GM12892 (cell line): ENCODE data around the gene IQCE.
"Not testable (repeated sequence)": the region's sequence is repeated elsewhere in the genome, so short reads cannot be mapped to it uniquely, and the experiment has no call there.

Source experiments
- DNase-seq: peaks from one replicate; pipeline ENCODE4 v3.0.0; 2011; ENCODE audit not compliant: insufficient read length
- FAIRE-seq: peaks from 2 replicates; lab custom pipeline; 2011; peaks lifted over from hg19 to GRCh38; lab: Jason Lieb, UNC
- POLR2A ChIP-seq: IDR thresholded peaks from 2 replicates; pipeline ENCODE4 v1.6.1; 2011; ENCODE audit warnings: low read depth, low read length, control low read depth
- POLR2AphosphoS5 ChIP-seq: IDR thresholded peaks from 2 replicates; pipeline ENCODE4 v1.6.1; 2011; ENCODE audit warnings: low read depth, low read length, control low read depth
- TAF1 ChIP-seq: IDR thresholded peaks from 2 replicates; pipeline ENCODE4 v1.6.1; 2011; ENCODE audit warnings: low read depth, mild to moderate bottlenecking, control low read depth, low read length, borderline replicate concordance

Gene IQCE

DNA sequence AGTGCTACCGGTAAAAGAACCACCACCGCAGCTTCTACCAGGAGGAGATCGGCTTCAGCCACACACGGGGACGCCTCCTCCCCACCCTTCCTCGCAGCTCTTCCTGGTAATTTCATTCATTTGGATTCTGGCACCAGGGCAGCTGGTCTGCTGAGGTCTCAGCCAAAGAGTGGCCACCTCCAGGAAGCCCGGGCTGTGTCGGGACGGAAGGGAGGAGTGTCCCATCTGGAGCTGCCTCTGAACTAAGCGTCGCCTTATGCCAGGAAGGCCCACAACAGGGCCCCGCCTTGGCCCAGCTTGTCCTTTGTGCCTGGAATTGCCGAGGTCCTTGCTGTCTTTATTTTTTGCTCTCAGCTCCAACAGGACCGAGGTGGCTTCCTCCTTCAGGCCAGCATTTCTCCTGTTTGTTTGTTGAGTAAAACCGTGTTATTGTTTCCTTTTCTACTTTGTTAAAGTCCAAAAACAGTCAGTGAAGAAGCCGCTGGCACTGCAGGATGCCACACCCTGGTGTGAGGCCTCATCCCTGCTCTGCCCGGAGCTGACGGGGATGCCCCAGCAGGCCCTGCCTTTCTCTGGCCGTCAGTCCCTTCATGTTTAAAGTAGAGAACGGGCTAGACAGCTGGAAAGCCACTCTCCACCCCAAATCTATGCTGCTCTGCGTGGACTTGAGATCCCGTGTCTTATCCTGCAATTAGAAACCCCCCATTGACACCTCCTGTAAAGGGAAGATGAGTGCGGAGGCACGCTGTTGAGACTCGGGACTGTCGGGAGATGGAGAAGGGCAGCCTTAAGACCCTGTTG is 48.5 kb downstream of the IQCE start:
- no peak for DNase-seq
- TF ChIP-seq POLR2AphosphoS5 (no peak), TAF1 (no peak), POLR2A (no peak)
- no peak for FAIRE-seq

DNA sequence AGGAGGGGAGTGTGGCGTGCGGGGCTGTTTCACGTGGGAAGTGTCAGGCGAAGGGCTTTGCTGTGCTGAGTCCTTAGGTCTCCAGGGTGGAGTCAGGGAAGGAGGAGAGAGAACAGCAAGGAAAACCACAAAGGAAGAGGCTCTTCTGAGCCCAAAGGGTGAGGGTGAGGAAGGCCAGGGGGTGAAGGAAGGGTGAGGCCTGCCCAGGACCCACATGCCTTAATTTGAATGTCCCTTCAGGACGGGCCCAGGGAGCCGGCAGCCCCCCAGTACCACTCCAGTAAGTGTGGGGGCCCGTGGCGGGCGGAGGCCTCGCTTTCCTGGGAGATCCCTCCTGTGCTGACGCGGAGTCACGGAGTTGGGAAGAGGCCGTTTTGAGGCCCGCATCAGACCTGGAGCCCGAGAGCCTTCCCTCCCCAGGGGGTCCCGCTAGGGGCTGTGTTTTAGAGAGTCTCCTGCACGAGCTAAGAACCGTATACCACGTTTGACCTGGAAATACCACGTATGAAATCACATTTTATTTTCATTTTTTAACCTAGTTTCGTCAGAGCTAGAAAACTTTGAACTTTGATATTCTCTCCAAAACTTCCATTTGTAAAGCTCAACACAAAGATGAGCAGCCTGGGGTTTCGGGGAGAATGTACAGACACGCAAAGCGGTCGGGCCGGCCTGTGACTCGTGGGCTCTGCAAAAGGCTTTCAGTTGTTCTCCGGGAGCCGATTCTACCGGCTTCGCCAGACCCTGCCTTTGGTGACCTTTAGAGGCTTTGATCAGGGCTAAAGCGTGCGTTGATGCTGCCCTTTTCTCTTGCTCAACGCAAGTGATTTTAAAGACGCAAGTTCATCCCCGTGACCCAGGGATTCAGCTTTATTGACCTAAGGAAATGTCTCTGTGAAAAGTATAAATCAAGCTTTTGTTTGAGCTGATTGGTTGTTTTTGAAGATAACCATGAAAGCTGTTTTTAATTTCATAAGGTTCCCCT is 49.4 kb downstream of the IQCE start:
- TF ChIP-seq POLR2AphosphoS5 (no peak), TAF1 (no peak), POLR2A (no peak)
- no peak for DNase-seq
- FAIRE-seq, result no peak

DNA sequence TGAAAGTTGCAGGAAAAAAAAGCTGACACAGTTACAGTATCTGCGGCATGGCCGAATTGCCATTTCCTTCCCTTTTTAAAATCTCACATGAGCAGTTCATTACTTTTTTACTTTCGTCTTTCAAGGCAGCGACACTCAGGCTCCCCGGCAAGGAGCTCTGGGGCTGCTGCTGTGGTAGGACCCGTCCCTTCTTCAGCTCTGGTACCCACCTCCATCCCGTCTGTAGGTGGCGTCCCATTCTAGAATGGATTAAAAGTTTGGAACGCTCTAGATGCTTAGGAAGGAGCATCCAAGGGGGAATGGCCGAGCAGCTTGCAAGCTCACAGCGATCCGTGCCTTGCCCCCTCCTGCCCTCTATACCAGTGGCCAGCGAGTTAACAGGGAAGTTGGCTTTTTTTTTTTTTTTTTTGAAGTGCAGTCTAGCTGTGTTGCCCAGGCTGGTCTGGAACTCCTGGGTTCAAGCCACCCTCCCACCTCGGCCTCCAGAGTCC is 50.2 kb downstream of the IQCE start:
- DNase-seq, result peak; percentile 58
- no peak for TF ChIP-seq POLR2AphosphoS5
- TF ChIP-seq POLR2A, result no peak
- TF ChIP-seq TAF1, result no peak
- no peak for FAIRE-seq

DNA sequence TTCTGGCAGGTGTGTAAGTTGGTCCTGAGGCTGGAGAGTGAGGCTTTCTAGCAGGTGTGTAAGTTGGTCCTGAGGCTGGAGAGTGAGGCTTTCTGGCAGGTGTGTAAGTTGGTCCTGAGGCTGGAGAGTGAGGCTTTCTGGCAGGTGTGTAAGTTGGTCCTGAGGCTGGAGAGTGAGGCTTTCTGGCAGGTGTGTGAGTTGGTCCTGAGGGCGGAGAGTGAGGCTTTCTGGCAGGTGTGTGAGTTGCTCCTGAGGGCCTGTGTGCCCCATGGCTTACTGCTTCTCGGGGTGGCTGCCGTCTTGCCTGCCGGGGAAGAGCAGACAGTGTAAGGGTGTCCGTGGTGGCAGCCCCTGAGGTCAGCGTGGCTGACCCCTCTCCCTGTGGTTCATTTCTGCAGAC is 50.9 kb downstream of the IQCE start:
- FAIRE-seq, DNase-seq: not testable (repeated sequence)

DNA sequence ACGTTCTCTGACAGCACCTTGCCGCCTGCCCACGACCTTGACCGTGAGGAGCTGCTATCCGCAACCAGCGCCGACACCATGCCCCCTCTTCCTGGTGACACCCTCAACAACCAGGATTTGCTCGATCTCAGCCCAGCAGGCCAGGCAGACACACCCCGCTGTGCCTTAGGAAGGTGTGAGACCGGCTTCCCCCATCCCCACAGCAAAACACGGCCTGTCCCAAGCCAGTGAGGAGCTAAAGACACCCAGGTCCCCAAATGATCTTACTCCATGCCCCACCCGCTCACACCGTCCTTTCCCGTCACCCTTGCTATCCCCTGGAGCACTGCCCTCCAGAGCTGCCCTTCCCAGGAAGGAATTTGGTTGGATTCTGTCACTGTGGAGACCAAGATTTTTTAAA is 51.7 kb downstream of the IQCE start:
- no peak for TF ChIP-seq POLR2A
- TF ChIP-seq POLR2AphosphoS5, result no peak
- no peak for TF ChIP-seq TAF1
- FAIRE-seq (no peak), DNase-seq (no peak)

DNA sequence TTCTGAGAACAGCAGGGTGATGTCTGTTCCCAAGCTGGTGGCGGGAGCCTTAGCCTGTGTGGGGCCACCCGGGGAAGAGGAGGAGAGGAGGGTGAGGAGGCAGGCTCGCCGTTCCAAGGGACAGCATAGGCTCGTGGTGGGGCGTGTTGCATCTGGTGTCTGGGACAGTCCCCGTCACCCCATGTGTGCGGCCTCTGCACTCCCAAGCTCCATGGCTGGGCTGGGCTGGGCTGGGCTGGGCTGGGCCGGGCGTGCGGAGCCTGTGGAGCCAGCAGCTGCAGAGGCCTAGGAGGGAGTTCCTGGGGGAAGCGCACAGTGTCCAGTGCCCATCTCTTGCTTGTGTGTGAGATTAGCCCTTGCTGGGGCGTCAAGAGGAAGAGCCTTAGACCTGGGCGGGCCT is 52.1 kb downstream of the IQCE start:
- no peak for TF ChIP-seq TAF1
- no peak for TF ChIP-seq POLR2AphosphoS5
- TF ChIP-seq POLR2A, result no peak
- no peak for DNase-seq
- no peak for FAIRE-seq

DNA sequence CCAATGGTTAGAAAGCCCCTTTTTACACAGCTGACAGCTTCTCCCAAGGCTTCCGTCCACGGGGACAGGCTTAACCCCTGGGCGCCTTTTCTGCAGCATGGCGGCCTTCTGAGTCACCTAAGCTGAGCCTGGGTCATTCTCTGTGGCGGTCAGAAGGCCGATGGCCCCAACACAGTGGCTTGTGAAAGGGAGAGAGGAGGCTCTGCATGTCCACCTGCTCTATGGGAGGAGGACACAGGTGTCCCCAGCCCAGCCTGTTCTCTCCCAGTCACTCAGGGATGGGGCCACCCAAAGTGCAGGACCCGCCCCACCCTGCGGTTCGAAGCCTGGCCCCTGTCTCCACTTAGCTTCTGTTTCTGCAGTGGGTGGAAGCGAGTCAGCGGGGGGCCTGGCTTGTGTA is 52.6 kb downstream of the IQCE start:
- TF ChIP-seq POLR2AphosphoS5 (no peak), TAF1 (no peak), POLR2A (no peak)
- FAIRE-seq, result no peak
- no peak for DNase-seq

DNA sequence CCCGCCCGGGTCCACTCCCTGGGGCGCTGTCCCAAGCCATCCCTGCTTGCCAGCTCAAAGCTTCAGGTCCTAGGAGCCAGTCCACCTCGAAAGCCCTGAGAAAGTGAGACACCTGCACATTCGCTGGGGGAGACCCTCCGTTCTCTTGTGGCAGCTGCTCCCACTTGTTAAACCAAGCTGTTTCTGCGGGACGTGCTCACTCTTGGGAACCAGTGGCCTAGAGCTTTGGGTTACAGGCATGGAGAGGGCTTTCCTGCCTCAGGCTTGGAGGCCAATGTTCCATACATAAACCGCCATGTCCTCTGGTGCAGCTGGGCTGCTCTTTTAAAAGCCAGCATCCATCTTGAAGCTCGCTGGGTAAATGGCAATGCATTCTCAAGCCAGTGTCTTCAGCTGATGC is 53.1 kb downstream of the IQCE start:
- FAIRE-seq (no peak), DNase-seq (no peak)
- TF ChIP-seq TAF1, result no peak

DNA sequence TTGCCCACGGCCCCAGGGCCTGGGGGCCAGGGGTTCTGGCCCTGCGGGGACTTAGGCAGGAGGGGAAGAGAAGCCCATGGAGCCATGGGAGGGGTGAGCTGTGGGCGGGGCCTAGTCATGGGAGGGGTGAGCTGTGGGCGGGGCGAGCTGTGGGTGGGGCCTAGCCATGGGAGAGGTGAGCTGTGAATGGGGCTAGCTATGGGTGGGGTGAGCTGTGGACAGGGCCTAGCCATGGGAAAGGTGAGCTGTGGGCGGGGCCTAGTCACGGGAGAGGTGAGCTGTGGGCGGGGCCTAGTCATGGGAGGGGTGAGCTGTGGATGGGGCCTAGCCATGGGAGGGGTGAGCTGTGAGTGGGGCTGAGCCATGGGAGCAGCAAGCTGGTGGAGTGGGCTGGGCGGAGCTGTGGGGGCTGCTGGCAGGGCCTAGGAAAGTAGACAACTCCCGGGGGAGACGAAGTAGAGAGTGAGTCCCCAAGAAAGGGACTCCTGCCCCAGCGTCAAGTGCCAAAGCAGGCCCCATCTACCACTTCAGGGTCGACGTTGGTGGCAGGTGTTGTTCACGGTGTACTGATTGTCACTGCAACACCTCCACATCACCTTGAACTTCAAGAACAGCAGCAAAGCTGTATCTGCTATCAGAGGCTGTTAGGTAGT is 53.8 kb downstream of the IQCE start:
- TF ChIP-seq POLR2A, result no peak
- no peak for TF ChIP-seq TAF1
- DNase-seq, result peak; percentile 53
- peak; percentile 9 for FAIRE-seq

DNA sequence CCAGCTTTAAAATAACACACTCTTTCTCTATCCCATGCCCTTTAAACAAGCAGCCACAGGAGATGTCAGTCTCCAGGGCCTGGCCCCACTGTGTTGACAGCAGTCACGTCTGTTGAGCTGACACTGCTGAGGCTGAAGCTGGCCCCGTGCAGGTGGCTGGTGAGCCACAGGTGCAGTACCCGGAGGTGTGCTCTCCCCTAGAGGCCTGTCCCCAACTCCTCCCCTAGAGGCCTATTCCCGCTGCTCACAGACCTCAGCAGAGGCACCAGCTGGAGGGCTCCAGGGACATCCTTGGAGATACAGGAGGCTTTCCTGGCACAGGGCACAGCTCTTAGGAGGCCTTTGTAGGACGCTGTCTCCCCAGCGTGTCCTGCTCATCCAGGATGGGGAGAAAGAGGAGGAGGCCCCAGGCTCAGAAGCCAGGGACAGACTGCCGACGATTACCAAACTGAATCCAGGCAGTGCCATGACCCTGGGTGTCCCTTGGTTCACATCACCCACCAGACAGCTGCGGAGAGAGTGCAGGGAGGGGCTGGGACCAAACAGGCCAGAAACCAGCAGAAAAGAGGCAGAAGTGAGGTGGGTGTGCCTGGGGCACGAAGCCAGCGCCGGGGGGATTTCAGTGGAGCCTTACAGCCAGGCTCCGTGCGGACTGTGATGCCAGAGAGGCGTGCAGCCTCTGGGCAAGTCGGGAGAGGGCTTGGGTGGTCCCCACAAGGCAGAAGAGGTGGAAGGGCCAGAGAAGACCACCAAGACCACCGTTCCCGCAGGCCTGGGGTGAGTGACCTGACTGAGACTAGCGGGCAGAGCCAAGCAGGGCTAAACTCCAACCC is 54.5 kb downstream of the IQCE start:
- DNase-seq, result no peak
- no peak for TF ChIP-seq TAF1
- TF ChIP-seq POLR2A, result no peak
- no peak for TF ChIP-seq POLR2AphosphoS5
- no peak for FAIRE-seq

DNA sequence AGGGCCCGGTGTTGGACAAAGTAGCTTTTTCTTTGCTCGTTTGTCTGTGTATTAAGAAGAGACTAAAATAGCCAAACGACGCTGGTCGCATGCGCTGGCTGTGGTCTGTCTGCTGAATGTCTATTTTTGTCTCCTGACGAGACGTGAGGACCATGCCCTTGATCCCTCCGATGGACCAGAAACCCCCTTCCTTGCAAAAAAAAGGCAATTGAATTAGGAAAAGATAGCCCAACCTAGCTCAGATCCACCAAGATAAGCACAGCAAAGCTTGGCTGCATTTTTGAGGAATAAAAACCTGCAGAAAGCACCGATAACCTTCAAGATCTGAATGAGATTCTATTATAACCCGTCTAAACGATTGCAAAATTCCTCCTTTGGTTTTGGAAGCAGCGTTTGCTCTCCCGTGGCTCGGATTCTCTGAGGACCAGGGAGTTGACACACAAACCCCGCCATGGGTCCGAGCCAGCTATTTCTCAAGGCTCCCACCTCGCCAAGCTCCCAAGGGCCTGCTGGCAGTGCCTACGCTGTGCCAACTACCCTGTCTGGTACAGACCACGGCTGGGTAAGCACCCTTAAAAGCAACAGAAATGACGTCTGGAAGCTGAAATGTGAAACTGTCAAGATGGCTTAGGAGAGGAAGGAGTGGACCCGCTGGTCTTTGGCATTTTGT is 55.3 kb downstream of the IQCE start:
- FAIRE-seq (no peak), DNase-seq (no peak)
- TF ChIP-seq POLR2A, result no peak
- no peak for TF ChIP-seq POLR2AphosphoS5
- no peak for TF ChIP-seq TAF1
